GM13977 (cell line): ENCODE measurements around the gene EN1.

Source experiments
- DNase-seq: peaks from one replicate; pipeline ENCODE4 v3.0.0; 2012; ENCODE audit warnings: low spot score
- CTCF ChIP-seq: IDR thresholded peaks from 2 replicates; pipeline ENCODE4 v1.5.1; 2012; ENCODE audit warnings: mild to moderate bottlenecking, control low read depth; ENCODE audit not compliant: insufficient read depth; ENCODE audit errors: extremely low read depth, missing control alignments
- in situ Hi-C: fragments of 300-500 bp; cut with MboI; formaldehyde crosslinking; loops from one replicate; pipeline ENCODE4 v1.12.0; 2022; ENCODE audit warnings: low sequenced_read_pairs, low pct_unique_long_range_greater_than_20kb, mixed read lengths, inconsistent platforms; ENCODE audit not compliant: unreplicated experiment

EN1 gene

DNA sequence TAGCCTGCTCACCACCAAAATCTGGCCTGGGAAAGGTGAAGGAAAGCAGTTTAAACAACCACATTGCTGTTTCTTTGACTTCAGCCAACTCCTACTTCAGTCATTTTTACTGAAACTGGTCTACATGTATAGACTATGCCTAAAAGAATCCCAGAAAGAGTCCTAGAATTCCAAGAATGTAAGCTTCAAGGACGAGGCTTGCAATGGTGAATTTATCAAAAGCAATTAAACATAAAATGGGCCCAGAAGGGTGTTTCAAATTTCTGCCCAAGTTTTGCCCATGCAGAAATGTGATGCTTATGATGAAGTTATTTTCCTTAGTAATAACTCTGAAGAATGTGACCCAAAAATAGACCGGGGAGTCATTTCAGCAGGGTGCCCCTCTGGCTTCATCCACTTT is 16.6 kb downstream of the EN1 start:
- no peak for TF ChIP-seq CTCF
- in situ Hi-C loops: no loop called here
- no peak for DNase-seq

GRCh38 chr2:118830118-118830517 is 17.3 kb downstream of the EN1 start:
- in situ Hi-C loops: no loop called here
- no peak for DNase-seq
- TF ChIP-seq CTCF: no peak

DNA sequence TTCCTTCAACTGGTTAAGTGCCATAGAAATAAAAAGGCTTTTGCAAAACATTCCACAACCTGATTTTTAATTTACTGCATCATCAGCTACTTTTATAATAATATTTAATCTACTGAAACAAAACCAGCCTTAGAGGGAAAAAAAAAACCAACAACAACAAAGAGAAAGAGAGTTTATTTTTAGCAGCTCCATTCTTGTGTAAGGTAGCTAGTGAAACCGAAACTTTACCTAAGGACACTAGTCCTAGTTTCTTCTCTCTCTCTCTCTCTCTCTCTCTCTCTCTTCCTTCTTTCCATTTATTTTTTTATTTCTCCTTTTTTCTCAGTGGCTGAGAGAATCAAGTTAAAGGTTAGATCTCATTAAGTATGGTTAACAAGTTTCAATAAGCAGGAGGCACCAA is 21.4 kb downstream of the EN1 start:
- in situ Hi-C loops: no loop called here
- no peak for TF ChIP-seq CTCF
- DNase-seq: no peak

GRCh38 chr2:118823633-118824032 is 23.8 kb downstream of the EN1 start:
- in situ Hi-C loops: no loop called here
- no peak for TF ChIP-seq CTCF

DNA sequence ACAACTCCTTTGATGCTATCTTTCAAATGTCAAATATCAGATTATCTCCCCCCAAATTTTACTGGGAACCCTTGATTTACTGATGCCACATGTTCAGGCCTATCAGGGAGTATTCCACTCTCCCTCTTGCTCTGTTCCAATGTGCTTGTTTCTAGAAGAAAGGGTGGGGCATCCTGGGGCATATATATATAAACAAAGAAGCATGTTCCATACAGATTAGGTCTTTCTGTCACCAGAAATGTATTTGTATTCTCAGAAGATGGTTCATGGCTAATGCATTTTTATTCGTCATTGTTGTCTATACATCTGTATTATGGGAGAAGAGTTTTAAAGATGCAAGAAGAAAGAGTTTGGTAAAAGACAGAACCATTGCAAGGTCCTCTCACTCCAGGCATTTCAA is 24.9 kb downstream of the EN1 start:
- no peak for DNase-seq
- in situ Hi-C loops: no loop called here
- TF ChIP-seq CTCF: no peak

More at GRCh38 chr2:118823633-118824032, 23.8 kb downstream of the EN1 start:
- no peak for DNase-seq

GRCh38 chr2:118822015-118822414 is 25.4 kb downstream of the EN1 start:
- in situ Hi-C loops: no loop called here
- no peak for TF ChIP-seq CTCF
- DNase-seq: no peak

DNA sequence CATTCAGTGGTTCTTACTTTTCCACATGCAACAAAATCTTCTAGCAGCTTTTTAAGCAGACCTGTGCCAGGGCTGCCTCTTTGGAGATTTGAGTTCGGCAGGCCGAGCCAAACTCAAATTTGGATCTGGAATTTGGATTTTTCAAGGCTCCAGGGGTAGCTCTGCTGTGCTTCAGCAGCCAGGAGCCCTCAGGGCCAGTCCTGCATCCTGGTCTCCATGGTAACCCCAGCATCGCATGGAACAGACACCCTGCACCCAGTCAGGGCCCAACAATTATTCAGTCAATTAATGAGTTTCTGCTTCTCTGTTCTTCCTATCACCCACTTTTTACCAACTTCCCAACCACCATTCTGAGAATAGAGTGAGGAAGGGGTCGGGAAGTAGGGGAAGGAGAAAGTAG is 30.0 kb downstream of the EN1 start:
- in situ Hi-C loops: no loop called here

More for the DNA sequence above, 30.0 kb downstream of the EN1 start:
- no peak for TF ChIP-seq CTCF
- no peak for DNase-seq
